C4-2B (cell line): ENCODE data around the gene ZNF444.

Source experiments
- CTCF ChIP-seq: fragments of 450-650 bp; conservative IDR thresholded peaks from 2 replicates; pipeline ENCODE4 v1.5.1; 2017; ENCODE audit warnings: mild to moderate bottlenecking
- ZFX ChIP-seq: fragments of 450-650 bp; IDR thresholded peaks from 2 replicates; pipeline ENCODE4 v1.6.1; 2017

DNA sequence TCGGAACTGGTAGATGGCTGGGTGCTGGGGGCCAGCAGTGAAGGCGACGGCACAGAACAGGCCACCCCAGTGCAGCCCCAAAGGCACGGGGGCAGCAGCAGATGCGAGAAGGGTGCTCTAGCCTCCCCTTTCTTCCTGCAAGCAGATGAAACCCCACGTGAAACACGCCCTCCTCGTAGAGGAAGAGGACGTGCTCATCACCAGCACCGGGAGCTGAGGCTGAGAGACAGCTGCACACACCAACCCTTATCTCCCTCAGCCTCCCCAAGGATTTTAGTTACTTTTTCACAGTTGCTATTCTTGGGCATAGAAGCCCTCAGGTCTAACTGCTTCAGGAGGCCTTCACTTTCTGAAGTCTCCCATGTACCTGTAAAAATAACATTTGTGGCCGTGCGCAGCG is 31.9 kb upstream of the ZNF444 start:
- TF ChIP-seq CTCF (no peak), ZFX (no peak)
